ENCODE data around the gene DDX17. TPM values are rescaled to one million over a fixed set of nuclear protein-coding genes. Genes with fewer than 3 reads are reported as not detected.

Gene DDX17
- total and polyA plus RNA-seq, 10 of the 15 experiments (the other 5 are each of a cell fraction or from before 2014, with no cell fraction given), result 25.2 to 778 (median 266) TPM

- Histone ChIP-seq H3K4me1 (ENCODE audit: control insufficient read depth, insufficient read depth, low read length) (no peaks in the 10 kb centered on the region), H3K79me2 (ENCODE audit: control insufficient read depth, insufficient read depth, low read length) (no peaks in the 10 kb centered on the region), H3K4me3 (no peak overlapping the region), H3K9me3 (replicated peaks; ENCODE audit: control insufficient read depth, insufficient read depth, low read length) (no peaks in the 10 kb centered on the region), H3K27me3 (replicated peaks in 1 of 2; ENCODE audit: control insufficient read depth in 2 of 2, insufficient read depth in 2 of 2, low read length in 1 of 2) (peaks cover 4 to 12% of the 10 kb centered on the region in 2 experiments), H4K20me1 (ENCODE audit: control insufficient read depth, insufficient read depth) (no peaks in the 10 kb centered on the region), H3K9ac (ENCODE audit: control insufficient read depth, insufficient read depth, low read length) (no peak overlapping the region), H3K4me2 (ENCODE audit: control insufficient read depth, insufficient read depth) (no peak overlapping the region), H2AFZ (ENCODE audit: control insufficient read depth, low read depth, low read length) (no peak overlapping the region), H3K27ac (ENCODE audit: control insufficient read depth, insufficient read depth) (no peak overlapping the region), H3K36me3 (ENCODE audit: control insufficient read depth in 2 of 2, insufficient read depth in 2 of 2, low read length in 1 of 2) (no peaks in the 10 kb centered on the region)
- SMC1A ChIA-PET (ENCODE audit: uncharacterized antibody, unreplicated experiment), result no interaction called here
- RAD21 ChIA-PET (ENCODE audit: unreplicated experiment), result no interaction called here
- in situ Hi-C loops (cut with MboI), result no loop called here
- ATAC-seq, result no peak
- no TSS peak for BruUV-seq (replicated peaks)
- no peak for TF ChIP-seq ZNF592 (IDR thresholded peaks at IDR 0.05)
- DNase-seq (ENCODE audit: low read depth, low spot score), result no peak
- POLR2A ChIA-PET, result no interaction called here
- 66% methylated on average over 10 of the region's 10 CpGs for WGBS (ENCODE audit: insufficient coverage, insufficient replicate concordance, low lambda C conversion rate, missing lambda C conversion rate)
- CTCF ChIA-PET, result no interaction called here
- intact Hi-C loops (cut with micrococcal nuclease; ENCODE audit: unreplicated experiment), result no loop called here
- no peak for FAIRE-seq
These were observed 41.0 kb downstream of the DDX17 start for GRCh38 chr22:38464992-38465672.
